NCI-H2196 treated with DMSO at 0.1 percent for 48 hours (cell line): Measurements from ENCODE around the gene PSMD12.
A peak's percentile ranks its signal among the peaks of the same experiment; 100 is the strongest.
"Not testable (repeated sequence)": the region's sequence is repeated elsewhere in the genome, so short reads cannot be mapped to it uniquely, and the experiment has no call there.

Experiments
- DNase-seq: peaks from one replicate; lab custom pipeline; 2025; ENCODE audit not compliant: unreplicated experiment; lab: John Stamatoyannopoulos, UW

Gene PSMD12

DNA sequence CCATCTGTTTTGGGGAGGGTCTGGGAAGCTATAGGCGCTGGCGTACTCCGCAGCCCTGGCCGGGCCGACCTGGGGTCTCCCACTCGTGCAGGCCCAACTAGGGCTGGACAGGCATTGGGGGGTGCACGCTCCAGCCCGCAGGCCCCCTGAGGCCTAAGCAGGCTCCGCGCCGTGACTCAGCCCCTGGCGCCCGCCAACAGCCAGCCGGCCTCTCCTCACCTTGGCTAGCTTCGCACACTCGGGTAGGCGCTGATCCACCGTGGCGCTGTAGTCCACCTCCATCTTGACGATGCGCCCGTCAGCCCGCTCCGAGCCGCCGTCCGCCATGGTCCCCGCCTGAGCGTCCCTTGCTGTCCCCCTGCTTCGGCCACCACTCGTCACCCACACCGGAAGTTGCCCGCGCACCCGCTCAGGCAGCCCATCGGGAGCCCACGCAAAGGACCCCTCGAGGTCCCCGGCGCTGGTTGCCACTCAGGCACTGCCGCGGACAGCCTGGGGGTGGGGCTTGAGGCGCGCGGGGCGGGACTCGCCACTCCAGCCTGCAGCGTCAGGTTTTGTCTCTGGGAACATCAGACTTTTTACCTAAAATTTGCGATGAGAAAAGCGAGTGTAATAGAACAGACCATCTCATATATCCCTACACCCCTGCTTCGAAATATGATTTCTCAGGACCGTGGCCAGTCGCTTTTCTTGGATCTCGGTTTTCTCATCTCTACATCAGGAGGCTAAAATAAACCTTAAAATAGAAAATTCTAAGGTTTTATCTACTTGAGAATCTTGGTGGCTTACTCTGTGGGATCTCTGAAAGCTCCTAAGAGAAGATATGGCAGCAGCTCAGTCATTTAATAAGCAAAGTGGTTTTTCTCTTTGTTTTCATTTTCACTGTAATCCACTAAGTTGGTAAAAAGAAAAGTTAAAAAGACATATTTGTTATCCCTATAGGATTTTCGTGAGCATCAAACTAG is at the start of gene PSMD12:
PSMD12 (minus strand) TSS at position 385 of the 965 bp plus-strand sequence; CDS start at position 327, 58 bp downstream.
- peak; percentile 78 for DNase-seq

DNA sequence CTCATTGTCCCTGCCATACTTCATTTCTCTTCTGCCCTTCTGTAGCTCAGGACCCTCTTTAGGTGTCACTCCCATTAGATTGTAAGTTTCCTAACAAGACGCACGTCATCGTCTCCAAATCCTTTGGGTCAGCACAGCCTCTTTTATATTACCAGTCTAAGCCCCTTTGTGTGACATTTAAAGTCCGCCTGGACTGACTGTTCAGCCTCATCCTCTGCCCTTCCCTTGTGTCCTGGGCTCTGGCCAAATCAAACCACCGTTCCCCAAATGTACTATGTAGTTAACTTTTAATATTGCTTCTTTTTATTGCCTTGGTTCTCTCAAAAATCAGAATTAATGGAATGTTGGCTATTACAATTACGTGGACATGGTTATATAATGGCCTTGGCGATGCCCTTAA is 48.9 kb upstream of the PSMD12 start:
- no peak for DNase-seq

GRCh38 chr17:67414559-67414958 is 48.2 kb upstream of the PSMD12 start:
- no peak for DNase-seq

GRCh38 chr17:67414130-67414529 is 47.8 kb upstream of the PSMD12 start:
- no peak for DNase-seq

DNA sequence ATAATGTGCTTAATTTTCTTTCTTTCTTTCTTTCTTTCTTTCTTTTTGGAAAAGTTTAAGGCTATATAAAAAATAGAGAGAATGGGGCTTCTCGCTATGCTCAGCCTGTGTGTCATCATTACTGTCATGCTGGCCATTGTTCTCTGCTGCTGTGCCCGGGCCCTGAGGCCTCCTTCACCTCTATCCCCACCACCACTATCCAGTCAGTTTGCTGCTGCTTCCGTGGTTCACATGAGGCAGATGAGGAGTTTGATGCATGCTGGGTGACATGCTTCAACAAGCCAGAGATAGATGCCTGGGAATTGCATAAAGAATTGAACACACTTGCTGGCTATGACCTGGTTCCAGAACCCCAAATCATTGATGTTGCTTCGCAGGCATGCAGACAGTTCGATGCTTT is 47.0 kb upstream of the PSMD12 start:
- DNase-seq = no peak

DNA sequence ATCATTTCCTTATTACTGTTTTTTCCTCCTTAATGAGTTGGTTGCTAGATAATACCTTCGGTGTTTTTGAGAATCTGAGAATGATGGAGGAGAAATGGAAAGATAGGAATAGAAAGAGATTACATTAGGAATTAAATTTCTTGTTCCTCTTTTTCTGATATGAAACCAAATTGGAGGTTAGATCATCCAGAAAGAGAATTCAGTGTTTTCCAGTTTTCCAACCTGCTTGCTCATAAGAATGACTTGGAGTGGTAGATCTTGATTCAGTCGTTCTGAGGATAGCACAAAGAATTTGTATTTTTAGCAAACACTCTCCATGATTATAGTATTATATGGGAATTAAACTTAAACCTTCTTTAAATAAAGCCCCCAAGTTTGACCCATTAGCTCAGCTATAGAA is 46.6 kb upstream of the PSMD12 start:
- no peak for DNase-seq

- DNase-seq = no peak
Measured at GRCh38 chr17:67412032-67412431, 45.7 kb upstream of the PSMD12 start.

DNA sequence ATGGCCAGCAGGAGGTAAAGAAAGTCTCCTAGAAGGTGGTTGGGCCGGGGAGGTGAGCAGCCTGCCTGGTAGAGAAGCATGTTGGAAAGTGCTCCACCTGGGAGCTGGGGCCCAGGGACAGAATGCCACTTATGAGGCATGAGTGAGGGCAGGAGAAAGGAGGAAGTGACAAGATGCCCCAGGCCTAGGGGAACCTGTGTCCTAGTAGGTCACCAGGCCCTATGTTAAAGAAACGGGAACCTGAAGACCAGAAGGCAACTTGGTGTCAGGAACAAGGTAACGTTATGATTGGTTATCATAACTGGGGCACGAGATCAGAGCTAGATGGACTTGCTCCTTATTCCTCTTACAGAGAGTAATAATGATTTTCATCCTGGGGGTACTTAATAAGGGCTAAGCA is 45.0 kb upstream of the PSMD12 start:
- no peak for DNase-seq

DNA sequence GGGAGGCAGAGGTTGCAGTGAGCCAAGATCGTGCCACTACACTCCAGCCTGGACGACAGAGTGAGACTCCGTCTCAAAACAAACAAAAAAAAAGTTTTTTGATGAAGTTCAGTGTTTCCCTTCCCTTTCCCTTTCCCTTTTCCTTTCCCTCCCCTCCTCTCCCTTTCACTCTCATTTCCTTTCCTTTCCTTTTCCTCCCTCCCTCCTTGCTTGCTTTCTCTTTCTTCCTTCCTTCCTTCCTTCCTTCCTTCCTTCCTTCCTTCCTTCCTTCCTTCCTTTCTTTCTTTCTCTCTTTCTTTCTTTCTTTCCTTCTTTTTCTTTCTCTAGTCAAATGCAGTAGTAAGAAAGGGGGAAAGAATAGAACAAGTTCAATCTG is 42.1 kb upstream of the PSMD12 start:
- not testable (repeated sequence) for DNase-seq

- DNase-seq = no peak
Measured at GRCh38 chr17:67403483-67403882, 37.1 kb upstream of the PSMD12 start.

DNA sequence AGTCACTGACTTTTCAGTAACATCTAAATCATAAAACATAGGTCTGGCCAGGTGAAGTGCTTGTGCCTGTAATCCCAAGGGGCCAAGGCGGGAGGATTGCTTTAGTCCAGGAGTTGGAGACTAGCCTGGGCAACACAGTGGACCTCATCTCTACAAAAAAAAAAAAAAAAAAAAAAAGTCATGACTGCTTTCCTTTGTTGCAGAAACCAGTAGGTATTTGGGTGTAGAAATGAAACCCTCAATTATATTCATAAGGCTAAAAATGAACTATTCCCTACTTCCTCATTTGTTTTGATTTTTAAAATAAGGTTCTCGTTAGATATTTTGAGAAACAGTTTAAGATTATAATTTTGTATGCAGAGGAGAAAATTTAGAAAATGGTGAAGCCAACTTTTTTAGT is 36.7 kb upstream of the PSMD12 start:
- DNase-seq = no peak

DNA sequence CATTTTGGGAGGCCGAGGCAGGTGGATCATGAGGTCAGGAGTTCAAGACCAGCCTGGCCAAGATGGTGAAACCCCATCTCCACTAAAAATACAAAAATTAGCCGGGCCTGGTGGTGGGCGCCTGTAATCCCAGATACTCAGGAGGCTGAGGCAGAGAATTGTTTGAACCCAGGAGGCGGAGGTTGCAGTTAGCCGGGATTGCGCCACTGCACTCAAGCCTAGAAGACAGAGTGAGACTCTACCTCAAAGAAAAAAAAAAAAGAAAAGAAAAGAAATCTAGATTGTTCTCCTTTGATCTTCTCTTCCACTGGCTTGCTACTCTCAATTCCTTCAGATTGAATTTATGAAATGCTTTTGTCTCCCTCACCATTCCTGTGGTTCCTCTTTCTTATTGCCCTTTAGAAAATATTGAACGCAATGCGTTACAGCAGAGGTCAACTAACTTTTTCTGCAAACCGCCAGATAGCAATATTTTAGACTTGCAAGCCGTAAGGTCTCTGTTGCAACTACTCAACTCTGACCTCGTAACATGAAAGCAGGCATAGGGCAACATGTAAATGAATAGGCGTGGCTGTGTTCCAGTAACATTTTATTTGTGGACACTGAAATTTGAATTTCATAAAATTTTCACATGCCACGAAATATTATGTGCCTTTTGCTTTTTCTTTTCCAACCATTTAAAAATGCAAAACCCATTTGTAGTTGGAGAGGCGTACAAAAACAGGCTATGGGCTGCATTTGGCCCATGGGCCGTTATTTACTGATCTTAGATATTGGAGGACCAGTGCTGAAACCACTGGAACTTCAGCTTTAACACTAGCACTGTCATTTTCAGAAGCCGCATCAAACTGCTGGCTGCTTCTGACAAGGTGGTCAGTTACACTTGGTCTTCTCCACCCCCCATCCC is 35.5 kb upstream of the PSMD12 start:
- DNase-seq = no peak

GRCh38 chr17:67401106-67401505 is 34.7 kb upstream of the PSMD12 start:
- no peak for DNase-seq

GRCh38 chr17:67400193-67400592 is 33.8 kb upstream of the PSMD12 start:
- no peak for DNase-seq

DNA sequence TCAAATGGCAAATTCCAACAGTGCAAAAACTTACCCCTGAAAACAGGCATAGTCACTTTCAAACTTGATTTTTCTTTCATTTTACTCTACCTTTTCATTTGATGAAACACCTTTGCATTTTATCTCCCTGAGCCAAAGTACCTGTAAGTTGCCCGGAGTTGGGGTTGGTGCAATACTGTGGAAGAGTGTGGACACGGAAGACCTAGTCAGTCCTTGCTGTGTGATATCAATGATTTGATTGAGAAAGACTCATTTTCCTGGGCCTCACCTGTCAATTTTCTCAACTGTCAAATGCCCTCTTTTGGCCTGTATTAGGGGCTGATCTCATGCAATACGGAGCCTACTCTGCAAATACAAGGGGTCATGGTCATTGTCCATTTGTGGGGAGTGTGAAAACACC is 33.3 kb upstream of the PSMD12 start:
- DNase-seq = no peak

- DNase-seq = no peak
Measured at GRCh38 chr17:67393809-67394397, 27.5 kb upstream of the PSMD12 start.

DNA sequence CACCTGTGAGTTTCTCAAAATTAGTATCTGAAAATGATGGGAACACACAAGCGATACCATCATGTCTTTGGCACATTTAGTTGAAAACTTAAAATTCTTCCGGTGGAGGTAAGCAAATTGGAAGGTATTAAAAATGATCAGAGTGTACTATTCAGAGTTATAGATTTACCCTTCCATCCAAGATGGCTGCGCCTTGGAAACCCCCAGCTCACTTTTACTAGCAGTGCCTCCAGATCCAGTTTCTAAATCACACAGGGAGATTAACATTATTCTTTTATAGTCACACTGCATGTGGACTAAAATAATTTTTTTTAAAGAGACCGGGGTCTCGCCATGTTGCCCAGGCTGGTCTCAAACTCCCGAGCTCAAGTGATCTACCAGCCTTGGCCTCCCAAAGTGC is 25.7 kb upstream of the PSMD12 start:
- no peak for DNase-seq

GRCh38 chr17:67390646-67391361 is 24.4 kb upstream of the PSMD12 start:
- DNase-seq = peak; percentile 82

DNA sequence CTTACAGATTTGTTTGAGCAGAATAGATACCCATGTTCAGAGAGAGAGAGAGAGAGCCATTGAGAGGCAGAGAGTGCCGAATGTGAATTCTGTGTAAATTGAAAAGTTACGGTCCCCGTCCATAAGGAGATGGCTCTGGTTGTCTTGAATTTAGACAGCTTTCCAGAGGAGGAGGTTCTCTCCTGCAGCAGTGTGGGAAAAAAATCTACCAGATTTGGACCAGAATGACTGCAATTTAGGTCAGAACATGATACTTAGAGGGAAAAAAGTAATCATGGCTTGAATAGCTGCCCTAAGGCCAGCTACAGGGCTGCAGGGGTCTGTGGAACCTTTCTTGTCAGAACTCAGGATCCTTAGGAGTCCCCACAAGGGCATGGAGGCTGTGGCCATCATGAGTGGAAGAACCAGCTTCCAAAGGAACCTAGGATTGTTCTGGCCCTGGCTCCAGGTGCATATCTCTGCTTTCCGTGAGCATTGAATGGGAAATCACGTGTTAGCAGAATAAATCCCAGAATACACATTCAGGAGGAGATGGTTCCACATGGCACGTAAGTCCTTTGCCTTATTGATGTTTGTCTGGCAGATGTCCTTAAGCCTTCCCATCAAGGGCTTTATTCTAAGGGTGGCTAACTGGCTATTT is 23.7 kb upstream of the PSMD12 start:
- DNase-seq = peak; percentile 82

- no peak for DNase-seq
Measured at GRCh38 chr17:67388986-67389385, 22.6 kb upstream of the PSMD12 start.
